CD4-positive, alpha-beta T cell treated with Interleukin-6 at 100 ng/mL for 8 hours (primary cell): ENCODE measurements around the gene KIAA1958.
A peak's percentile ranks its signal among the peaks of the same experiment; 100 is the strongest.
"Not testable (repeated sequence)": the region's sequence is repeated elsewhere in the genome, so short reads cannot be mapped to it uniquely, and the experiment has no call there.

Source experiments
- DNase-seq: peaks from one replicate; pipeline ENCODE4 v3.0.0-alpha.2; 2020; ENCODE audit warnings: mixed read lengths, low spot score

KIAA1958 gene

DNA sequence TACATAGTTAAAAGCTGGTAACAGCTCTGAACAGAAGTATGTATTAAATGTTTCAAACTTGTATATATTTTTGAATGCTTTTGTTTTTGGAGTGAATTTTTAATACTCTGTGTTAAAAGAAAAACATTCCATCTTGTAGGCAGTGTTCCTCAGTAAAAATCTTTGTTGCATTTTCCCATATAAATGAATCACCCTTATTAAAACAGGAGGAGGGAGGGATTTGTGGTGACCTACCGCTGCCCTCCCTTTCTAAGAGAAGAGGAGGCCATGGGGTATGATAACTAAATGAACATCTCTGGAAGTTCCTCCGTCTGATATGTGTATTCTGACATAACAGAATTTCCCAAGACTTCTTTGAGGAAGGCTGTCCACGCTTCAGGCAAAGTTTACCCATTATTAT lies 177.9 kb downstream of the KIAA1958 start:
- DNase-seq: no peak

DNA sequence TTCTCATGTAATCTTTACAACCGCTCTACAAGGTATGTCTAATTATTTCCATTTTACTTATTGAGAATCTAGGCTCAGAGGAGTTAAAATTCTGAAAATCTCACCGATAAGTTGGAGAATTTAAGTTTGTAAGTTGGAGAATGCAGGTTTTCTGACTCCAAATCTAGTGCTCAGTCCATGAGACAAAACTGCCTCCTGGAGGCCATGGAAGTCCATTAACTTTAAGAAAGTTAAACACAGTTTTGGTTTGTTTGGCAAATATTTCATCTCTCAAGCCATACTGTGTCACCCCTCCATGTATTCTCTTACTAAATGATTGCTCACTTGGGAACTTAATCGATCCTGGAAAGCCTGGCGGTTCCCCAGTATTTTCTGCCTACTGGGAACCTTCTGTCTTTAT lies 178.7 kb downstream of the KIAA1958 start:
- DNase-seq: no peak

DNA sequence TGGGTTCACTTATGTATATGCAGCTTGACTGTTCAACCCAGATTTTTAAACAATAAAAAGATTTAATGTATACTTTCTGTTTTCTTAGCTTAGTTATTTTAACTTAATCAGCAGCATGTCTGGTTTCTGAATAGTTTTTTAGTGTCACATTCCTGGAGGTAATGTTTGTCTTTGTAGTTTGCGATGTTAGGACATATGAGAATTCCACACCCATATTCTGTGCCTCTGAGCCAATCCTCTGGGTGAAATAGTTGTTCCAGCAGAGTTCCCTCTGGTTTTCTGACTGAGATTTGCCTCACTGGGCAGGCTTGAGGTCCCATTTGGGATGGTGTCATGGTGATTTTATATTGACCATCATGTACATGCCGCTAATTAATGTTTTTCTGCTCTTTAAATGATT lies 182.7 kb downstream of the KIAA1958 start:
- no peak for DNase-seq

DNA sequence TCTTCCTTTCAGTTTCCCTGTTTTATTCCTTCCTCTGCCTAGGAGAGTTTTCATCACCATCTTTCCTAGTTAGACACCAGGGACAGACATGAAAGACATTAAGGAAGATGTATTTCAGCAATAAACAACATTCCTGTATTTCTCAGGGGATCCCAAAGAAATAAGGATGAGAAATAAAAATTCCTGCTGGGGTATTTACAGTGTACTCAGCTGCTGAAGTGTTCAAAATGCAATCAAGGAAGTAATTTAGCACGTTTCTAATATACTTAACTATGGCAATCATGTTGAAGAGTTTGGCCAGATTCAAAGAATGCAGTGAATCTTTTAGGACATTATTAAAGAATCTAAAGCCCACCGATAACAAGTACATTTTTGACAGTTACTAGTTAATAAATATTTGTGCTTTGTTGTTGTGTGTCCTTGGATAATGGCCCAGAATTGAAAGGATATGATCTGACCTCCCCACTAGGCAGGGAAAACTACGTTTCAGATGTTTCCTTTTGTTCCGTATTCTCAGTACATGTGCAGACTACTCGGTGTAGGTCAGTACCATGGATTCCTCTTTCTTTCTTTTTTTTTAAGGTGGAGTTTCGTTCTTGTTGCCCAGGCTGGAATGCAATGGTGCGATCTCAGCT lies 184.5 kb downstream of the KIAA1958 start:
- DNase-seq: no peak

DNA sequence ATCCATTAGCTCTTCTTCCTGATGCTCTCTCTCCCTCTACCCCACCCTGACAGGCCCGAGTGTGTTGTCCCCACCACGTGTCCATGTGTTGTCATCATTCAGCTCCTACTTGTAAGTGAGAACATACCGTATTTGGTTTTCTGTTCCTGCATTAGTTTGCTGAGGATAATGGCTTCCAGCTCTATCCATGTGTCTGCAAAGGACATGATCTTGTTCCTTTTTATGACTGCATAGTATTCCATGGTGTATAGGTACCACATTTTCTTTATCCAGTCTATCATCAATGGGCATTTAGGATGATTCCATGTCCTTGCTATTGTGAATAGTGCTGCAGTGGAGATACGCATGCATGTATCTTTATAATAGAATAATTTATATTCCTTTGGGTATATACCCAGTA lies 186.6 kb downstream of the KIAA1958 start:
- not testable (repeated sequence) for DNase-seq

DNA sequence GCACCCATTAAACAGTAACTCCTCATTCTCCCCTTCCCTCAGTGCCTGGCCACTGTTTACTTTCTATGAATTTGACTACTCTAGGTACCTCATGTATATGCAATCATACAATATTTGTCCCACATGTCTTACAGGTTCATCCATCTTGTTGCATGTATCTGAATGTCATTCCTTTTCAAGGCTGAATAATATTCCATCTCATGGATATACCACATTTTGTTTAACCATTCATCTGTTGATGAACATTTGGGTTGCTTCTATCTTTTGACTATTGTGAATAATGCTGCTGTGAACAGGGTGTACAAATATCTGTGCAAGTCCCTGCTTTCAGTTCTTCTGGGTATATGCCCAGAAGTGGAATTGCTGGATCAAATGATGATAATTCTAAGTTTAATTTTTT lies 190.4 kb downstream of the KIAA1958 start:
- DNase-seq: no peak

DNA sequence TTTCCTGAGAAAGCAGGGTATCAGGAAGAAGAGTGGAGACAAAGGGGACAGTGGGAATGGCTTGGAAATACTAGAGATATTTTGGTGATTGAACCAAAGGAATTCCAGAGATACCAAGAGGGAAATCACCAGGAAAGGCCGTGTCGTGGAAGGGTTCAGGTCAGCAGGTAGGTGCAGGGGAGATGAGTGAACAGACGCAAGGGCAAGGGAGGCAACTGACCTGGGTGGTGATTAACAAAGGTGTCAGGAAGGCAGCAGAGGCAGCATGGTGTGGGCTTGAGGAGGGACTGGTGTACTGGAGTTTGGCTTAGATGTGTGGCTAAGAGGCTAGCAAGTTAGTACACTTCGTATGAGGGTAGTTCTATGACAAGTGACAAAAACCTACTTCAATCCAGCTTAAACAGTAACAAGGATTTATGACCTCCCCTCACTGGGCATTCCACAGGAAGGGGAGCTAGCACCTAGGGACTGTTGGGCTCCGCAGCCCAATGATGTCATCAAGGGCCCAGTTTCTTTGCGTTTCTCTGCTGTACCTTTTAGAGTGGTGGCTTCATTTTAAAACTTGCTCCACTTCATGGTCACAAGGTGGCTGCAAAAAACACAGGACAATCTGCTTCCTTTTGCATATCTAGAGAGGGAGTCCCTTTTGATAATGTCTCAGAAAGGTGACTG lies 194.2 kb downstream of the KIAA1958 start:
- no peak for DNase-seq

DNA sequence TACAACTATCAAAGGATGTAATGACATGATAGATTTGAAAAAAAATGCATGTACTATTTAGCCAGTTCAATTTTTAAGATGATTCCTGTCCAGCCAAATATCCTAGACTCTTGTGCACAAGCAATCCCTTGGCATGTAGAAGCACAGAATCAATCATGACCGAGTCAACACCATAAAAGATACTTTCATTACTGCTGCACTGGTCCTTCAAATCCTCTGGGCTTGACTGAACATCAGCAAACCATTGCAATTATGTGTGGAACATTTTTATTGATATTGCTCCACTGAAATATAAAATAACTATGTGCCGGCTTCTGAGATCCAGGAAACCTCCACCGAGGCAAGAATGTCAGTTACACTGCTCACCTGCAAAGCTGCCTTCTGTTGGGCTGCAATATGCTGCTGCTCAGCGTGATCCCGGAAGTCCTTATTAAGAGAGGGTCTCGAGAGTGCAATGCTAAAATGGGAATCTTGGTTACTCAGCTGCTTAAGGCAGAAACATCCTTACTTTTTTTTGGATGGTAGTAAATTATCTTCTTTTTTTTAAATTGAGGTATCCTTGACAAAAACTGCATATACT lies 202.6 kb downstream of the KIAA1958 start:
- DNase-seq: no peak

DNA sequence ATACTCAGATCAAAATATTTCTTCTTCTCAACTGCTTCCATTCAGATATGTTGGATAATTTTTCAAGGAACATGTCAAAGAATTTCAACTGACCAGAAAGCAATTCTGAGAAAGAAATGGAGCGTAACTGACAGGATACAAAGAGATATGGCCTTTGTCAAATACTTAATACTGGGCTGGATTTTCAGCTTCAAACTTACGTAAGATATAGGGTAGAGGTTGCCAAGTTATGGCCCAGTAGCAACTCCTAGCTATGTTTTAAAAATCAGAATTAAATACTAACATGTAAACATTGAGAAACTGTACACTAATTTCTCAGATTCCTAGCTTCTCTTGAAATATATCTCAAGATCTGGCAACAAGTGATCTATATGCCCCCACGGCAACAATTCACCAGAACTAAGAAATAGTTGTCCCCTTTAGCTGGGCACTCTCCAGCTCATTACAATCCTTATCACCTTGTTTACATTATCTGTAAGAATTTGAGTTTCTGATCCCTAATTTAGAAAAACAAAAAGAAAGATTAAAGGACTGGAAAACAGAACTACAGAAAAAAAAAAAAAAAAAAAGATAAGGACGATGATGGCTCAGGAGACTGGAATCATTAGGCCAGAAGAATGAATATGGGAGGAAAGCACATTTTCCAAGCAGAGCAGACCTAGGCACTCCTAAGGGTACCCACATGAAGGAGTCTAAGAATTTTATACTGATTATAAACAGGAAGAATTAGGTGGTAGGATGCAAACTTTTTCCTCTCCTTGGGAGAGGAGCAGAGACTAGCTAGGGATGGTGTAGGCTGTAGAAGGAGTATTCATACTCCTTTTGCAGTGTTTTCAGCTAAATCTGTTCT lies 208.3 kb downstream of the KIAA1958 start:
- no peak for DNase-seq

DNA sequence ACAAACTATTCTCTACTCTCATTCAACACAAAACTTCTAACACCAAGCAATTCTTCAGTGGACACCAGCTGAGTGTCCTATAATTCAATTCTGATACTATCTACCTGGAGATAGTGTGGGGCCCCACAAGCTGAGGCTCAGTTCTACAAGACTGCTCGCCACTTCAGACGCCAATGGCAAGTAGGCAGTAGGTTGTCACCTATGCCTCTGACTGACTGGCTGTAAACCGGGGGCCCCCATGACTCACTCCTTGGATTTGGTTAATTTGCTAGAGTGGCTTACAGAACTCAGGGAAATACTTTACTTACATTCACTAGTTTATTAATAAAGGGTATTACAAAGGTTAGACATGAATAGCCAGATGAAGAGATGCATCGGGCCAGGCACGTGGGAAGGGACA lies 209.8 kb downstream of the KIAA1958 start:
- DNase-seq: no peak

DNA sequence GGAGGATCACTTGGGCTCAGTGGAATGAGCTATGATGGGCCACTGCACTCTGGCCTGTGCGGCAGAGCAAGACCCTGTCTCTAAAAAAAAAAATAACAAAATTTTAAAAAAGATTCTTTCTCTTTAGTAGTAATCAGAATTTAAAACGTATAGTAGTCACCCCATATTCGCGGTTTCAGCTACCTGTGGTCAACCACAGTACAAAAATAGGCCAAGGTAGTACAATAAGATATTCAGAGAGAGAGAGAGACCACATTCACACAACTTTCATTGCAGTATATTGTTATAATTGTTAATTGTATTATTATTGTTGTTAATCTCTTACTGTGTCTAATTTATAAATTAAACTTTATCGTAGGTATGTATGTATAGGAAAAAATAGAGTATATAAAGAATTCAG lies 212.6 kb downstream of the KIAA1958 start:
- no peak for DNase-seq

DNA sequence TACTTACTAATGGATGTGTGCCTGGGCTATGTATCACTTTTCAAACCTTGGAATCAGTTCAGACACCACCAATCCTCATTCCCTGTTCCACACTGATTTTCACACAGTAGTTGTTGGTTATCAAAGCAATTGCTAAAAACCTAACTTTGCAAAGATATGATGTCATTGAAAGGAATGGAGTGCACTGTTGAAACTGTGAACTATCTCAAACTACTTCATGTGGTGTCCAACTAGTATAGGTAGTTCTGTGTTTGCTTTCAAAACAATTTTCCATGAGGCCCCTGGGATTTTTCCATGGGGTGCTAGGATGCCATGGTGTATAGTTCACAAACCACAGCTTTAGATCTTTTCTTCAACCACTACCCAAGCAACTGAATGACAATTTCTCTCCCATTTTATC lies 213.5 kb downstream of the KIAA1958 start:
- DNase-seq: no peak

DNA sequence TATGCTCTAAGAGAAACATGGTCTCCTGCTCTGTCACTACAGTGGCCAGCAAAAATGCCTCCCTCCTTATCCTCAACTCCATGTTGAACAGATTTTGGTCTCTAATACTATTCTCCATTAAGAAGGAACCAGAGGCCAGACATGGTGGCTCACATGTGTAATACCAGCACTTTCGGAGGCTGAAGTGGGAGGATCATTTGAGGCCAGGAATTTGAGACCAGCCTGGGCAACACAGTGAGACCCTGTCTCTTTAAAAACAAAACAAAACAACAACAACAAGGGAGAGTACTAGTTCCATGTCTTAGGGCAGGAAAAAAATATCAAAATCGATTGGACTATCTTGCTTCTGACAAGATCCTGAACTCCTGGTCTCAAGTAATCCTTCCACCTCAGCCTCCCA lies 216.7 kb downstream of the KIAA1958 start:
- DNase-seq: no peak

DNA sequence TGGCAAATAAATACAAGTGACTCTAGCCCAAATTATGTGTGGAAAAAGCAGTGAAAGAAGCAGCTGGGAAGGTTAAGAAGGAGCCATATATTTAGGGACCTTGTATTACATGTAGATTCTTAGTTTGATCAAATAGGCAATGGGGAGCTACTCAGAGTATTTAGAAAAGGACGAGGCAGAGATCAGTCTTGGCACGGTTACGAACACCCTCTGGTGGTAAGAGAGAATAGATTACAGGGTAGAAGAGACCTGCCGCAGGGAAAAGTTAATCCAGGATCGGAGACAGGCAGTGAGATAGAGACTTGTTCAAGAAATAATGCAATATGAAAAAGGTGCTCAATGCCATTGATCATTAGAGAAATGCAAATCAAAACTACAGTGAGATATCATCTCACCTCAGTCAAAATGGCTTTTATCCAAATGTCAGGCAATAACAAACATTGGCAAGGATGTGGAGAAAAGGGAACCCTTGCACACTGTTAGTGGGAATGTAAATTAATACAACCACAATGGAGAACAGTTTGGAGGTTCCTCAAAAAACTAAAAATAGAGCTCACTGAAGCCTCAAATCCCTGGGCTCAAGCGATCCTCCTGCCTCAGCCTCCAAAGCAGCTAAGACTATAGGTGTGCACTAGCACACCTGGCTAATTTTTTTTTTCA lies 219.3 kb downstream of the KIAA1958 start:
- no peak for DNase-seq

DNA sequence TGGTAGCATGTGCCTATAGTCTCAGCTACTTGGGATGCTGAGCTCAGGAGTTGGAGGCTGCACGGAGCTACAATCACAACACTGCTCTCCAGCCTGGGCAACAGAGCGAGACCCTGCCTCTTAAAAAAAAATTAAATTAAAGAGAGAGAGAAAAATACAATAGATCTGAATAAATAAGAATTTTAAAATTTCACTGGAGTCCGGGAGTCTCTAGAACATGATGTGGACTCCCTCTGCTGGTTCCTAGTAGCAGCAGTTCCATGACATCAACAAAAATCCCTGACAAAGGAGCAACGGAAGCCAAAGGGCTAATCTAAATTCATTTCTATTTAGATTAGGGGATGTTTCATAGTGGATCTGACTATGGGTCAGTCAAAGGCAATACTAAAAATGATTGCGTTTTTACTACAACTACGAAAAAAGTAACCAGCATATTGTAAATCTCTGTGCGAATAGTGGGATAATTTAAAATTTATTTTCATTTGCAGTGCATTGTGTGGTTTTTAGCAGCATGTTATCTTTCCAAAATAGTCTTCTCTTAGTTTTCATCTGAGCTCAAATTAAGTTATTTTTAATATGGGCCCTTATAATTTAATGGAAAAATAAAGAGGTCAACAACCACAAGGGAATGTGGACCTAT lies 224.5 kb downstream of the KIAA1958 start:
- no peak for DNase-seq

DNA sequence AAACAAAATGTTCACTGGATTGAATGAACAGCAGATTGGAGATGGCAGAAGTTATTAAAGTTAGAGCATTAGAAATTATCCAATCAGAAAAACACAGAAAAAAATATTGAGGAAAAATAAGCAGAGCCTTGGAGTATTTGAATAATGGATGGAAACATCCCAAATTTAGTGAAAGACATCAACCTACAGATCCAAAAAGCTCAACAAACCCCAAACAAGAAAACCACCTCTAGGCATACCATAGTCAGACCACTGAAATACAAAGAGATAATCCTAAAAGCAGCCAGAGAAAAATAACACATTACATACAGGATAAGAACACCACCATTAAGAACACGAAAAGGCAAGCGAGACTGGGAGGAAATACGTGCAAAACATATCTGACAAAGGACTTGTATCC lies 226.1 kb downstream of the KIAA1958 start:
- DNase-seq: no peak

DNA sequence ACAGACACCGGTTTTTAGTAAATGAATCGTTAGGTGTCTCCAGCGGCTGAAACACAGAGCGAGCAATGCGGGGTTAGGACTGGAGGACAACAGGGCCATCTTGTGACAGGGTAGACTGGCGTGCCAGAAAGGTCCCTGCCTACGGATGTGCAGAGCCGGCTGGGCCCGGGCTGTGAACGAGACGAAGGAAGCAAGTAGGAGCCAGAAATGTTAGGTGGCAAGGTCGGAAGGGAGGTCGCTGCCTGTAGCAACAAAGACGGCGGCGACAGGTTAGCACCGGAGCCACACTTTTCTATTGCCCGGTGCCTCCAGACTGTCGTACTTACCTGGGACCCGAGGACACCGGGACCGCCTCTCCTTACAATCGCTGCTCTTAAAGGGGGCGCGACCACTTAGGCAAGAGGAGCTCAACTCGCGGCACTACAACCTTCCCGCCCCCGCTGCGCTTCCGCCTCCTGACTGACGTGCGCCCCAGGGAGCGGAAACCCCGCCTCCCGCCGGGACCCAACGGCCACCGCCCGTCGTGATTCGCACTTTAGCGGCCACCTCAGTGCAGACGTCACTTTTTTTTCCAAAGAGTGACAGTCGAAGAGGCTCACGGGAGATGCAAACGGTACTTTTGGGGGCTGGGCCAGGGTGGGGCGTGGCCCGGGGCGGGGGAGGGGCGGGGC lies 231.2 kb downstream of the KIAA1958 start, which contains the start of gene INIP:
INIP (minus strand) TSS at position 457 of the 671 bp plus-strand sequence. CDS start 1,632 bp downstream, outside the sequence.
- peak; percentile 96 for DNase-seq
